Endothelial cell of umbilical vein (primary cell): ENCODE data around the gene SLC6A1.

Experiments
- CTCF ChIP-seq, 2 donors: IDR thresholded peaks; 1 replicate in 1 of 2; 2 replicates in 1 of 2; pipeline ENCODE4 v1.5.1; 2011; ENCODE audit warnings: low read length in 2 of 2, mild to moderate bottlenecking in 2 of 2, moderate library complexity in 2 of 2, control low read depth in 1 of 2, inconsistent platforms in 1 of 2, low read depth in 1 of 2; ENCODE audit not compliant: insufficient read depth in 1 of 2; ENCODE audit errors: extremely low read depth in 1 of 2
- EZH2 ChIP-seq: IDR thresholded peaks from 2 replicates; pipeline ENCODE4 v1.6.1; 2012; ENCODE audit warnings: borderline replicate concordance, low read depth, mild to moderate bottlenecking, moderate library complexity, low read length, inconsistent platforms; ENCODE audit not compliant: severe bottlenecking
- JUN ChIP-seq: IDR thresholded peaks from 2 replicates; pipeline ENCODE4 v1.6.1; 2011; ENCODE audit warnings: borderline replicate concordance, low read depth; ENCODE audit not compliant: insufficient read length, insufficient read depth
- POLR2A ChIP-seq: IDR thresholded peaks from 2 replicates; pipeline ENCODE4 v1.6.1; 2012; ENCODE audit warnings: low read depth, mild to moderate bottlenecking, control low read depth, low read length
- POLR2AphosphoS5 ChIP-seq: IDR thresholded peaks from 2 replicates; pipeline ENCODE4 v1.6.1; 2012; ENCODE audit warnings: low read depth, mild to moderate bottlenecking, control low read depth, low read length, moderate library complexity; ENCODE audit not compliant: insufficient read depth

GRCh38 chr3:11000528-11000927, 8.0 kb downstream of the SLC6A1 start:
- TF ChIP-seq POLR2A = no peak
- no peak for TF ChIP-seq CTCF (IDR thresholded peaks at IDR 0.05; ENCODE audit: extremely low read depth in 1 of 2, insufficient read depth in 1 of 2, low read depth in 1 of 2, low read length in 2 of 2)
- no peak for TF ChIP-seq JUN
- no peak for TF ChIP-seq POLR2AphosphoS5
- TF ChIP-seq EZH2 = no peak
